K562 (cell line): Measurements from ENCODE around the gene GLUL. TPM values are rescaled to one million over a fixed set of nuclear protein-coding genes. Genes with fewer than 3 reads are reported as not detected.
A peak's percentile ranks its signal among the peaks of the same experiment; 100 is the strongest.

Source experiments
- ATAC-seq: fragments of 200-7000 bp; cut with Tn5 transposase; 3 replicates; pipeline ENCODE4 v1.9.1; 2020; ENCODE audit warnings: moderate library complexity
- BruUV-seq: library from RNA; stranded (reverse); fragments of 400-500 nt; replicated peaks from 2 replicates; lab custom pipeline; 2021; lab: Mats Ljungman, UMichigan
- CTCF ChIA-PET: fragments of 300-600 bp; formaldehyde crosslinking; extraction: SDS; loops from one replicate; lab custom pipeline; 2021; ENCODE audit warnings: low intra/inter-chr PET ratio; lab: Yijun Ruan, JAX
- POLR2A ChIA-PET: fragments of 300-600, 350-650 bp; sonication (Branson Sonifier 250); formaldehyde crosslinking; extraction: SDS; loops from one replicate; lab custom pipeline; 2021; ENCODE audit warnings: antibody characterized with exemption, inconsistent platforms; lab: Yijun Ruan, JAX
- DNase-seq, 4 experiments: peaks; one replicate each; pipeline versions ENCODE4 v3.0.0 to v3.0.0-alpha.2; 2011 to 2018; ENCODE audit warnings: low spot score in 3 of 4, mixed read lengths in 3 of 4; ENCODE audit errors: extremely low read depth in 1 of 4
- FAIRE-seq: peaks from 2 replicates; lab custom pipeline; 2011; peaks lifted over from hg19 to GRCh38; lab: Jason Lieb, UNC
- H2AFZ ChIP-seq: 2 replicates; pipeline ENCODE4 v1.6.0; 2011; ENCODE audit warnings: low read depth, low read length, control low read depth, inconsistent platforms
- H3K27ac ChIP-seq: fragments of 200-600 bp; 3 replicates; pipeline ENCODE4 v1.8.0; 2011; ENCODE audit warnings: low read depth, mild to moderate bottlenecking, control low read depth, inconsistent platforms, low read length, moderate library complexity, mixed read lengths; ENCODE audit errors: extremely low read depth
- H3K27me3 ChIP-seq, 2 experiments: fragments of 300-600 bp in 1 of 2; 2 replicates in 1 of 2; 3 replicates in 1 of 2; pipeline versions ENCODE4 v1.6.0 to v1.8.0; 2011; ENCODE audit warnings: inconsistent platforms in 2 of 2, low read length in 2 of 2, mild to moderate bottlenecking in 1 of 2, mixed read lengths in 1 of 2, moderate library complexity in 1 of 2; ENCODE audit not compliant: control insufficient read depth in 2 of 2, insufficient read depth in 2 of 2
- H3K36me3 ChIP-seq: fragments of 300-600 bp; 3 replicates; pipeline ENCODE4 v1.8.0; 2011; ENCODE audit warnings: mild to moderate bottlenecking, low read length, inconsistent platforms; ENCODE audit not compliant: control insufficient read depth, insufficient read depth
- H3K4me1 ChIP-seq, 2 experiments: fragments of 200-600 bp in 1 of 2; replicated peaks in 1 of 2; 2 replicates in 1 of 2; 3 replicates in 1 of 2; pipeline versions ENCODE4 v1.5.1 to v1.8.0; 2011; ENCODE audit warnings: inconsistent platforms in 2 of 2, low read length in 2 of 2, mild to moderate bottlenecking in 1 of 2, mixed read lengths in 1 of 2, moderate library complexity in 1 of 2; ENCODE audit not compliant: control insufficient read depth in 2 of 2, insufficient read depth in 2 of 2
- H3K4me2 ChIP-seq: 2 replicates; pipeline ENCODE4 v1.6.1; 2011; ENCODE audit warnings: low read length, control low read depth, inconsistent platforms, mixed read lengths; ENCODE audit not compliant: insufficient read depth
- H3K4me3 ChIP-seq: fragments of 200-600 bp; sonication (generic), shearing (Covaris generic); 2 replicates; pipeline ENCODE4 v1.5.1; 2016; ENCODE audit warnings: control low read depth, inconsistent platforms
- H3K79me2 ChIP-seq: fragments of 200-600 bp; 3 replicates; pipeline ENCODE4 v1.8.0; 2011; ENCODE audit warnings: low read length, inconsistent platforms; ENCODE audit not compliant: control insufficient read depth, insufficient read depth
- H3K9ac ChIP-seq, 2 experiments: 2 replicates each; pipeline versions ENCODE4 v1.6.0 to v1.6.1; 2011; ENCODE audit warnings: low read depth in 2 of 2, low read length in 2 of 2, control low read depth in 1 of 2, inconsistent platforms in 1 of 2, mild to moderate bottlenecking in 1 of 2, mixed read lengths in 1 of 2; ENCODE audit not compliant: insufficient read depth in 1 of 2
- H3K9me1 ChIP-seq: one replicate; pipeline ENCODE4 v1.6.0; 2011; ENCODE audit warnings: inconsistent platforms, mild to moderate bottlenecking, low read length, moderate library complexity; ENCODE audit not compliant: control insufficient read depth, insufficient read depth
- H3K9me3 ChIP-seq: replicated peaks from 2 replicates; pipeline ENCODE4 v1.5.1; 2011; ENCODE audit warnings: low read depth, low read length, inconsistent platforms; ENCODE audit not compliant: control insufficient read depth, insufficient read depth
- H4K20me1 ChIP-seq: replicated peaks from 2 replicates; pipeline ENCODE4 v1.6.1; 2011; ENCODE audit warnings: low read length, inconsistent platforms, mixed read lengths; ENCODE audit not compliant: control insufficient read depth, insufficient read depth
- BHLHE40 ChIP-seq: IDR thresholded peaks from 2 replicates; pipeline ENCODE4 v1.6.1; 2011; ENCODE audit warnings: low read length, improper control_type of control experiment
- CEBPB ChIP-seq: fragments of 450-650 bp; IDR thresholded peaks from 2 replicates; pipeline ENCODE4 v1.6.1; 2016; ENCODE audit warnings: missing genetic modification characterization, missing compliant biosample characterization
- HMG20A ChIP-seq: fragments of 450-650 bp; formaldehyde crosslinking; conservative IDR thresholded peaks from 2 replicates; pipeline ENCODE4 v1.4.0; 2020; ENCODE audit warnings: mild to moderate bottlenecking, mixed read lengths
- PHB ChIP-seq: fragments of 250-450 bp; sonication (Bioruptor Pico); IDR thresholded peaks from 2 replicates; pipeline ENCODE4 v1.5.0; 2021
- SRSF1 ChIP-seq: fragments of 200-400 bp; formaldehyde crosslinking; IDR thresholded peaks from 2 replicates; pipeline ENCODE4 v1.6.1; 2017; ENCODE audit warnings: mild to moderate bottlenecking, low read depth, low read length, moderate library complexity
- SRSF7 ChIP-seq: fragments of 200-400 bp; formaldehyde crosslinking; optimal IDR thresholded peaks from 2 replicates; pipeline ENCODE3; 2017; ENCODE audit warnings: mild to moderate bottlenecking, low read depth, low read length
- TSHZ1 ChIP-seq: fragments of 250-450 bp; sonication (Bioruptor Pico); IDR thresholded peaks from 2 replicates; pipeline ENCODE4 v1.4.0; 2020; ENCODE audit warnings: mild to moderate bottlenecking, moderate library complexity
- ZNF133 ChIP-seq: fragments of 250-450 bp; sonication (Bioruptor Pico); IDR thresholded peaks from 2 replicates; pipeline ENCODE4 v1.4.0; 2020; ENCODE audit warnings: mild to moderate bottlenecking
- ZNF175 ChIP-seq: fragments of 200-800 bp; sonication (Bioruptor generic); IDR thresholded peaks from 2 replicates; pipeline ENCODE4 v1.6.1; 2016; ENCODE audit warnings: low read depth, mild to moderate bottlenecking, missing genetic modification characterization, missing compliant biosample characterization
- WGBS: fragments of 100-300 bp; shearing (Covaris generic); methylation state at CpG from one replicate; pipeline ENCODE4 v1.1.6; 2016; ENCODE audit warnings: low coverage, mixed read lengths; ENCODE audit not compliant: insufficient coverage; ENCODE audit errors: missing lambda C conversion rate; 5-methylcytosine and 5-hydroxymethylcytosine counted together
- in situ Hi-C: fragments of 300-500 bp; cut with MboI; formaldehyde crosslinking; loops from 4 replicates; pipeline ENCODE4 v1.15.0; 2018; ENCODE audit warnings: inconsistent platforms, mixed read lengths
- intact Hi-C: fragments of 100-400 bp; cut with micrococcal nuclease; formaldehyde crosslinking; loops from 2 replicates; pipeline ENCODE4 v1.14.2; 2022
- polyA plus RNA-seq, 8 experiments: library from polyadenylated mRNA; depleted of rRNA in 4 of 8; stranded (reverse) in 5 of 8; unstranded in 3 of 8; fragments of >200 nt; fragmentation: Nextera tagmentation in 2 of 8; fragmentation: Illumina TruSeq in 1 of 8; extraction: Ambion mirVana in 2 of 8; extraction: Trizol in 1 of 8; gene quantifications; 2 replicates each; pipeline versions ENCODE4 v1.2.1 to v1.2.3, GENCODE V29; 2011 to 2014; ENCODE audit warnings: inconsistent platforms in 1 of 8, missing spikeins in 1 of 8
- total RNA-seq, 7 experiments: library from RNA; depleted of rRNA in 6 of 7; stranded (reverse); fragments of >200 nt in 6 of 7; fragmentation: Illumina TruSeq in 2 of 7; extraction: Trizol in 2 of 7; gene quantifications; 2 replicates each; pipeline versions ENCODE4 v1.2.1 to v1.2.3, GENCODE V29; 2011 to 2021; ENCODE audit warnings: low replicate concordance in 1 of 7
- TF ChIP-seq, protein P1 (sequence below): IDR thresholded peaks from 3 replicates; pipeline ENCODE4 v1.6.1; 2011; ENCODE audit warnings: borderline replicate concordance, mild to moderate bottlenecking, moderate library complexity; ENCODE audit not compliant: insufficient read length; ENCODE audit errors: extremely low read depth
- TF ChIP-seq, protein P2 (sequence below), 3 experiments: IDR thresholded peaks in 2 of 3; conservative IDR thresholded peaks in 1 of 3; 2 replicates each; pipeline ENCODE4 v1.5.1; 2011 to 2012; ENCODE audit warnings: low read length in 3 of 3, mild to moderate bottlenecking in 3 of 3, control low read depth in 2 of 3, improper control_type of control experiment in 1 of 3, inconsistent platforms in 1 of 3, low read depth in 1 of 3, mixed read lengths in 1 of 3, moderate library complexity in 1 of 3; ENCODE audit not compliant: insufficient read depth in 2 of 3

GLUL gene
- total and polyA plus RNA-seq, 9 of the 15 experiments (the other 6 are each of a cell fraction or from before 2014, with no cell fraction given): 1,088 to 4,222 (median 1,338) TPM

DNA sequence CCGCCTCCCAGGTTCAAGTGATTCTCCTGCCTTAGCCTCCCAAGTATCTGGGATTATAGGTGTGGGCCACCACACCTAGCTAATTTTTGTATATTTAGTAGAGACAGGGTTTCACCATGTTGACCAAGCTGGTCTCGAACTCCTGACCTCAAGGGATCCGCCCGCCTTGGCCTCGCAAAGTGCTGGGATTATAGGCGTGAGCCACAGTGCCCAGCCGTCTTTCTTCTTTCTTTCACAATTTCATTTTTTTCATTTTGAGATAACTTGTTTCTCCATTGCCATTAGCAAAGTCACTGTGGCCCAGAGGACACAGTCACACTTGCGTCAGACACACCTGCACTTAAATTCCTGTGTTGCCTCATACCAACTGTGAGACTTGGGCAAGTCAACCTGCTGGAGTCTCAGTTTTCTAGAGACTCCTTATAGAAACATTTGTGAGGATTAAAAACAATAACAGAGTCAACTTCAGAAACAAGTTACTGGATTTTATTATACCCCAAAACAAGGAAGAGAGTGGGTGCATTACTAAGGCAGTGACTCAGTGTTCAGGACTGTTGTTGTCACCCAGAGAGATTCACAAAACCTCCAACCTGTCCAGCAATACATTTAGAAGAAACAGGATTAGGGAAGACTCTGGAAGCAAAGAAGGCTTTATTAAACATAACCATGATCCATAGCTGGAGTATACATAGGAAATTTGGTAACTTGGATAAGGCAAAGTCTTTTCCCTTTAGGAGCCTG lies 6.2 kb upstream of the GLUL start:
- Histone ChIP-seq H4K20me1 (no peaks in the 10 kb centered on the region), H3K27me3 (no peaks in the 10 kb centered on the region), H3K4me1 (peaks cover 0 to 22% of the 10 kb centered on the region in 2 experiments; a peak in 3 of 5 replicates), H3K36me3 (no peaks in the 10 kb centered on the region), H3K9ac (no peak overlapping the region), H3K9me1 (no peaks in the 10 kb centered on the region), H3K9me3 (no peaks in the 10 kb centered on the region), H3K4me2 (no peak overlapping the region), H3K27ac (no peak overlapping the region), H3K4me3 (no peak overlapping the region), H3K79me2 (peaks cover 2% of the 10 kb centered on the region), H2AFZ (no peak overlapping the region)
- 70% methylated on average over 8 of the region's 8 CpGs for WGBS
- POLR2A ChIA-PET: interaction anchor here (0.6 to 1.2 kb wide), 3 partner anchors 79 to 279 kb away, joined by 3 to 4 read pairs (median 3); no protein-coding TSS in a partner anchor
- no TSS peak for BruUV-seq
- no peak for FAIRE-seq
- in situ Hi-C loops (loop anchor here (5.0 kb wide), 2 partner anchors 256 to 311 kb away; no protein-coding TSS in a partner anchor), intact Hi-C loops (loop anchor here (2.0 kb wide), 1 partner anchor 135 kb away; no protein-coding TSS in a partner anchor)
- no peak for ATAC-seq
- no peak for DNase-seq
- CTCF ChIA-PET: interaction anchor here (0.6 to 3.9 kb wide), 3 partner anchors 255 to 510 kb away, joined by 4 to 53 read pairs (median 42); no protein-coding TSS in a partner anchor
- TF ChIP-seq PHB (no peak), ZNF133 (no peak), TSHZ1 (CRISPR knock-in tag) (no peak), BHLHE40 (no peak), SRSF1 (no peak), HMG20A (CRISPR knock-in tag) (no peak), SRSF7 (no peak), ZNF175 (CRISPR knock-in tag) (no peak), CEBPB (tag) (peak; percentile 70)
- TF ChIP-seq, protein P1, sequence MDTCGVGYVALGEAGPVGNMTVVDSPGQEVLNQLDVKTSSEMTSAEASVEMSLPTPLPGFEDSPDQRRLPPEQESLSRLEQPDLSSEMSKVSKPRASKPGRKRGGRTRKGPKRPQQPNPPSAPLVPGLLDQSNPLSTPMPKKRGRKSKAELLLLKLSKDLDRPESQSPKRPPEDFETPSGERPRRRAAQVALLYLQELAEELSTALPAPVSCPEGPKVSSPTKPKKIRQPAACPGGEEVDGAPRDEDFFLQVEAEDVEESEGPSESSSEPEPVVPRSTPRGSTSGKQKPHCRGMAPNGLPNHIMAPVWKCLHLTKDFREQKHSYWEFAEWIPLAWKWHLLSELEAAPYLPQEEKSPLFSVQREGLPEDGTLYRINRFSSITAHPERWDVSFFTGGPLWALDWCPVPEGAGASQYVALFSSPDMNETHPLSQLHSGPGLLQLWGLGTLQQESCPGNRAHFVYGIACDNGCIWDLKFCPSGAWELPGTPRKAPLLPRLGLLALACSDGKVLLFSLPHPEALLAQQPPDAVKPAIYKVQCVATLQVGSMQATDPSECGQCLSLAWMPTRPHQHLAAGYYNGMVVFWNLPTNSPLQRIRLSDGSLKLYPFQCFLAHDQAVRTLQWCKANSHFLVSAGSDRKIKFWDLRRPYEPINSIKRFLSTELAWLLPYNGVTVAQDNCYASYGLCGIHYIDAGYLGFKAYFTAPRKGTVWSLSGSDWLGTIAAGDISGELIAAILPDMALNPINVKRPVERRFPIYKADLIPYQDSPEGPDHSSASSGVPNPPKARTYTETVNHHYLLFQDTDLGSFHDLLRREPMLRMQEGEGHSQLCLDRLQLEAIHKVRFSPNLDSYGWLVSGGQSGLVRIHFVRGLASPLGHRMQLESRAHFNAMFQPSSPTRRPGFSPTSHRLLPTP: no peak
- TF ChIP-seq, protein P2, sequence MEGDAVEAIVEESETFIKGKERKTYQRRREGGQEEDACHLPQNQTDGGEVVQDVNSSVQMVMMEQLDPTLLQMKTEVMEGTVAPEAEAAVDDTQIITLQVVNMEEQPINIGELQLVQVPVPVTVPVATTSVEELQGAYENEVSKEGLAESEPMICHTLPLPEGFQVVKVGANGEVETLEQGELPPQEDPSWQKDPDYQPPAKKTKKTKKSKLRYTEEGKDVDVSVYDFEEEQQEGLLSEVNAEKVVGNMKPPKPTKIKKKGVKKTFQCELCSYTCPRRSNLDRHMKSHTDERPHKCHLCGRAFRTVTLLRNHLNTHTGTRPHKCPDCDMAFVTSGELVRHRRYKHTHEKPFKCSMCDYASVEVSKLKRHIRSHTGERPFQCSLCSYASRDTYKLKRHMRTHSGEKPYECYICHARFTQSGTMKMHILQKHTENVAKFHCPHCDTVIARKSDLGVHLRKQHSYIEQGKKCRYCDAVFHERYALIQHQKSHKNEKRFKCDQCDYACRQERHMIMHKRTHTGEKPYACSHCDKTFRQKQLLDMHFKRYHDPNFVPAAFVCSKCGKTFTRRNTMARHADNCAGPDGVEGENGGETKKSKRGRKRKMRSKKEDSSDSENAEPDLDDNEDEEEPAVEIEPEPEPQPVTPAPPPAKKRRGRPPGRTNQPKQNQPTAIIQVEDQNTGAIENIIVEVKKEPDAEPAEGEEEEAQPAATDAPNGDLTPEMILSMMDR (IDR thresholded peaks at IDR 0.05 in 2 of 3, conservative IDR thresholded peaks at IDR 0.05 in 1 of 3; ENCODE audit: insufficient read depth in 2 of 3, low read depth in 1 of 3, low read length in 3 of 3): no peak
